Measurements from ENCODE around the gene SRPRA.
A peak's percentile ranks its signal among the peaks of the same experiment; 100 is the strongest.
"Not testable (repeated sequence)": the region's sequence is repeated elsewhere in the genome, so short reads cannot be mapped to it uniquely, and the experiment has no call there.

SRPRA gene

GRCh38 chr11:126268708-126269579, at the start of gene SRPRA, which contains the start of gene FOXRED1:
Gene SRPRA (minus strand): TSS chr11:126268895. CDS start chr11:126268804, 91 bp downstream.
Gene FOXRED1 (plus strand): TSS chr11:126269154. CDS start chr11:126269207, 53 bp downstream.
- DNase-seq (ENCODE audit: low read depth) = peak; percentile 100

DNA sequence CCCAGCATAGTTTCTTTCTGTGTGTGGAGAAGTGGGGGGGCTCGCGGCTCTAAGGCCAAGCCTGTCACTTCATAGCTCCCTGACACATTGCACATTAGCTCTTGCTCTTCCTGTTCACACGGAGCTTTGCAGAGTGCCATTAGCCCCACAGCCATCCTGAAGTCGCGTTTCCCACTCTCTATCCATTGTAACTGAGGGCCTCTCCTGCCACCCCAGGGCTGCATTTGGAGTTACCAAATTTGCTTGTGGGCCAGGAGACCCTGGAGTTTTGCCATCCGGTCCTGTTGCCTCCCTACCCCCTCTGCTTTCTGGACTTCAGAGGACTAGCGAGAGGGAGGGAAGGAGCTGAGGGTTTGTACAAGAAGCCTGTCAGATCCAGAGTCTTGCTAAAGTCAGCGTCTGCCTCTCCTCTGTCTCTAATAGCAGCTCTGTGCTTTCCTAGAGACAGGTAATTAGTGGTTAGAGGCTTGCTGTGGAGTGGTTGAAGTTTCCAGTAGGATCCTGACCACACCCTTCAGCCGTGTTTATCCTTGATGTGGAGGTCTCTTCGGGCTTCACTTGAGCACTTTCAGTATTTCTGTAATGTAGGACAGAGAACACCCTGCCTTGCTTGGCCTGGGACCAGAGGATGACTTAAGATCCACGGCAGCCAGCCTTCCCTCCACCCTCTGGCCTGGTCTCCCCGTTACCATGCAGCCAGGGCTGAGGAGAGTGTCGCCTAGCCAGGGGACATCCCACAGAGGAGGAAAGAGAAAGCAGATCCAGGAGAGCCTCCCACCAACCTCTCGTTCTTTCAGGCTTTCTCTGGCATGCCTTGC, 49.3 kb upstream of the SRPRA start:
- DNase-seq (ENCODE audit: low read depth) = no peak

- DNase-seq (ENCODE audit: low read depth) = no peak
Observed at GRCh38 chr11:126317432-126317755, 48.7 kb upstream of the SRPRA start.

- DNase-seq (ENCODE audit: low read depth) = no peak
Observed at GRCh38 chr11:126313826-126314225, 45.1 kb upstream of the SRPRA start.

DNA sequence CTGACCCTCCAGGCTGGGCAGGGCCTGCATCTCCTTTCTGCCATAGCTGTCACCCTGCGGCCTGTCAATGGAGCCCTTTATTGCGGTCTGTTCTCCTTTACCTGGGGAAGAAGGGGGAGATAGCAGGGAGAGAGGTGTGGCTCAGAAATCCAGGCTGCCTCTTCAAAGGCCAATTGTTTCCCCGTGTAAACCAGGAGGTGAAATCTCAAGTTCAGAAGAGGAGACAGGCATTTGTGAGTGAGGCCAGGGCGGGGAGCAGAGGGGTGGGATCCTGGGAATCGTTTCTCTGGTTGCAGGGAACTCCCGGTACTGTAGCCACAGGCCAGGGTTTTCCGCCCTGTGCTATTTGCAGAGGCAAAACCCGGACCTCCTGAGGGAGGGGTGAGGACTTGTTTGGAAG, 44.3 kb upstream of the SRPRA start:
- DNase-seq (ENCODE audit: low read depth) = no peak

DNA sequence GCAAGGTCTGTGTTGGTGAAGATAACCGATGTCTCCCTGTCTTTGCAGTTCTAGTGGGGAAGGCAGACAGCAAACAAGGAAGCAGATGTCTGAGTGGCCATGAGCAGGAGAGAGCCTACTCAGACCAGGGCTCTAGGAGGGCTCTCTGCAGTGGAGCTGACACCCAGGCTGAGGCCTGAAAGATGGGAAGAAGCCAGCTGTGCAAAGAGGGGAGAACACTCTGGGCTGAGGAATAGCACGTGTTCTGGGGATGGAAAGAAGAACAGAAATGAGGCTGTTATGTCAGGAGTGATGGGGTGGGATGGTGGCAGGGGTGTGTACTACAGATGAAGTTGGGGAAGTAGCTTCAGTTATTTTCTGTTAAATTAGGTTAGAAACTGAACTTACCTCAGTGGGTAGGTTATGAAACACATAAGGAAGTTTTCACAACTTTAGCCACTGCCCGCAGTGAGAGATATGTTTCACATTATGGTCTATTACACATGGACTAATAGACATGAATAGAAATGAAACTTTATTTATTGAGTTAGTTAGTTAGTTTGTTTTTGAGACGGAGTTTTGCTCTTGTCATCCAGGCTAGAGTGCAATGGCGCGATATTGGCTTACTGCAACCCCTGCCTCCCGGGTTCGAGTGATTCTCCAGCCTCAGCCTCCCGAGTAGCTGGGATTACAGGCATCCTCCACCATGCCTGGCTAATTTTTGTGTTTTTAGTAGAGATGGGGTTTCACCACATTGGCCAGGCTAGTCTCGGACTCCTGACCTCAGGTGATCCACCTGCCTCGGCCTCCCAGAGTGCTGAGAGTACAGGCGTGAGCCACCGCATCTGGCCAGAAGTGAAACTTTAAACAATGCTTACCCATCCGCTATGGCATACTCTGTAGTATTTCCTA, 43.0 kb upstream of the SRPRA start:
- no peak for DNase-seq (ENCODE audit: low read depth)

DNA sequence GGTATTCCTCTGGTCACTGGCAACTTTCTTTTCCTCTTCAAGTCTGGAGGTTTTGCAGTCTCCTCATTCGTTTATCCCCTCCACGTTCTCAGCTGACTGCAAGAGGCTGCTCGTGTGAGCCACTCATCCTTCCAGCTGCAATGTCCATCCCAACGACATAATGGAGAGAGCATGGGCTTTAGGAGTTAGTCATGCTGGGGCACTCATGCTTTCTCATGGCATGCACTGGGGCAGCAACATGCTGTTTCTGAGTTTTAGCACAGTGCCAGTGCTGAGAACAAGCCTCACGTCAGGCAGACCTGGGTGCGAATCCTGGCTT, 42.3 kb upstream of the SRPRA start:
- DNase-seq (ENCODE audit: low read depth) = no peak

GRCh38 chr11:126310200-126310991, 41.7 kb upstream of the SRPRA start:
- DNase-seq (ENCODE audit: low read depth) = no peak

- DNase-seq (ENCODE audit: low read depth) = not testable (repeated sequence)
Observed at GRCh38 chr11:126308771-126309170, 40.1 kb upstream of the SRPRA start.

DNA sequence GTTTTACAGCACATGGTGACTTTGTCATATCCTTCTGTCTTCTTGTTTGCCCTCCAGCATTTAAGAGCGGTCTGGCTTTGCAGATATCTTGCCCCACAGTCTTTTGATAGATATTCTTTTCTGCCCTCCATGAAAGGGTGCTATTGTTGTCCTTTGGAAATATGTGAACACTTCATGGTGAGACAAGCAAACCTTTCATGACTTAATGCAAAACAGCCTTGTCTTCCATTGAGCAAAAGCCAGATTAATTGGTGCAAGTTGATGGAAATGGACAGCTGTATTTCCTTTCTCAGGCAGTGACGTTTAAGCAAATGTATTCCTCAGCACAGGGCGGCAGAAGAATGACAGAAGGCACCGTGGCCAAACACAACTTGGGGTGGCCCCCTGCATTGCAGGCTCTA, 39.6 kb upstream of the SRPRA start:
- no peak for DNase-seq (ENCODE audit: low read depth)

- no peak for DNase-seq (ENCODE audit: low read depth)
Observed at GRCh38 chr11:126307706-126308105, 39.0 kb upstream of the SRPRA start.

GRCh38 chr11:126305699-126306098, 37.0 kb upstream of the SRPRA start:
- DNase-seq (ENCODE audit: low read depth) = no peak

- no peak for DNase-seq (ENCODE audit: low read depth)
Observed at GRCh38 chr11:126304457-126305075, 35.9 kb upstream of the SRPRA start.

- DNase-seq (ENCODE audit: low read depth) = peak; percentile 81
Observed at GRCh38 chr11:126303623-126304456, 35.1 kb upstream of the SRPRA start, which contains the start of gene DCPS. Gene DCPS (plus strand): TSS chr11:126304060. CDS start chr11:126304081, 21 bp downstream.

- DNase-seq (ENCODE audit: low read depth) = no peak
Observed at GRCh38 chr11:126297004-126297403, 28.3 kb upstream of the SRPRA start.

GRCh38 chr11:126293726-126294125, 25.0 kb upstream of the SRPRA start:
- no peak for DNase-seq (ENCODE audit: low read depth)

GRCh38 chr11:126290887-126291286, 22.2 kb upstream of the SRPRA start:
- DNase-seq (ENCODE audit: low read depth) = no peak

DNA sequence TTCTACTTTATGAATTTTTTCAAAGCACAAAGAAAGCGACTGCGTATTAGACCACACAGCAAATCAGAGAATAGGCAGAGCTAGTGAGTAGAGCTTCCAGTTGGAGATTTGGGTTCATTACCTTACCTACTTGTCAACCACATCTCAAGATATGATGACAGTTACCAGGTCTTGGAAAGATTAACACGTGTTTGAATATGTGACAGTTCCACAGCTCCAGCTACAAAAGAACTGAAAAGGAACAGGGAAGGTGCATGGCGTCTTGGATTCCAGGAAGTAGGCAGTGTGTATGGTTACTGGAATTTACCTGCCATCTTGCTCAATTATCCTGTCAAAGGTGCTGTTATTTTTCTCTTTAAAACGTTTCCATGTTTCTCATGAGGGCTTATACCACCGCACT, 19.5 kb upstream of the SRPRA start:
- DNase-seq (ENCODE audit: low read depth) = no peak

DNA sequence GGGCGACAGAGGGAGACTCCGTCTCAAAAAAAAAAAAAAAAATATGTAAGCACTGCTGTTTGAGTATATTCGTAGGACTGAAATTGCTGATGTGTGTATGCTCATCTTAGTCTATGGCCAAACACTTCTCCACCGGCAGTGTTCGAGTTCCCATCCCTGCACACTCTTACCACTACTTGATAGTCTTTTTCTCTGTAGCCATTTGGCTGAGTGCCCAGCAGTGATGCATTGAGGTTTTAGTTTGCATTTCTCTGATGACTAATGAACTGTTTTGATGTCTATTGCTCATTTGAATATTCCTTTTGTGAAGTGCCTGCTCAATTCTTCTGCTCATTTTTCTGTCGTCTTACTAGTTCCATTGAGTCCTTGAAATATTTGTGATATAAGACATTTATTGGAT, 16.1 kb upstream of the SRPRA start:
- DNase-seq (ENCODE audit: low read depth) = peak; percentile 66

Data from stimulated activated CD8-positive, alpha-beta memory T cell treated with anti-CD3 and anti-CD28 coated beads, Interleukin-12 subunit alpha, Interleukin-12 subunit beta, amount 100 ng/mL, for 4 hours (primary cell).